ENCODE data around the gene HRH2.

HRH2 gene

DNA sequence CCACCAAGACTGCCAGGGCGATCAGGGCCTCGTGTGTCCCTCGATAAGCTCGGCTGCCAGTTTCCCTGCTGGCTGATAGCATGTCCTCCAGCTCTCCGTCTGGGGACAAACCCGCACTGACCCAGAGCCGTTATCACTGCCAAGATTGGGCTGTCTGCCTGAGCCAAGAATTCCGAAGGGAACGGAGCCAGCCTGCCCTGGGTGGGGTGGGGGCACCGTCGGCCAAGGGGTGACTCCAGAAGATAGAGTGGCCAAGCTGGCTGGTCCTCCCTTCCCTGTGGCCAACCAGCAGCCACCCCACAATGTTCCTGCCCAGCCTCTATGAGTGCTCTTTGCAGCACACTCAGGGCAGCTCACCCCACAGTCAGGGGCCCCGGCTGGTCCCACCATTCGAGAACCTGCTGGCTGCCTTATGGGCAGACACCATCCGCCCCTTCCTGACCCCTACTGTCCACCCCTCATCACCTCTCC lies 29.4 kb downstream of the HRH2 start:
- H3K27ac ChIP-seq: peak overlapping the region; percentile 1 to 81
- DNase-seq (ENCODE audit: low spot score): peak; percentile 88

DNA sequence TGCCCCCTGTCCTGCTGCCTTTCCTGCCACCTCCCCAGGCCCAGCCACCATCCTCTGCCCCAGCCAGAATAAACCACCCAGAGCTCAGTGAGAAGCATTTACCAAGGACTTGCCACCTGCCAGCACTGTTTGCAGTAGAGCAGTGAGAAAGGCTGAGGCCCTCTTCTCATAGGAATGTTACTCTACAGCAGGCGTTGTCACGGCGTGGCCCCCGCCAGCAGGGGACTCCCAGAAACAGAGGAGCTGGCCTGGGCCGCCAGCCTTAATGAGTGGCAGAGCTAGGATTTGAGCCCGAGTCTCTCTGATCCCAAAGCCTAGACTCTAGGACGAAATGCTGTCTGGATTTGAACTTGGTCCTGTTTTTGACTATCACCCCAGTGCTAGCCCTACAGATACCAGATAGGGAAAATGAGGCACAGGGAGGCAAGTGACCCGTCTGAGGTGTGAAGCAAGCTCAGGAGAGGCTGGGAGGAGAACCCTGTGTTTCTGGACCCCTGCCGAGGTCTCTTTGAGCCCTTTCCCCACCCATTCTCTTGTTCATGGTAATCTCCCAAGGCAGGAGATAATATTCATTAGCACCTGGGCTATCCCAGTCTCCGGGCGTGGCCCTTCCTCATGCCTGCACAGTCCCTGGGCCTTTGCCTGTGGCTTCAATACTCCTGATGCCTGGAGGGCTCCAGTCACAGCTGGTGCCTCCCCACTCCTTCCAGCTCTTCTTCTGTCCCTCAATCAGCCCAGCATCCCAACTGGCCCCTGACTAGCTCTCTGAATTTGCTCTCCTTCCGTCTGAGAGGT lies 30.7 kb downstream of the HRH2 start:
- Histone ChIP-seq H3K4me3 (no peak overlapping the region), H3K27ac (peak overlapping the region; percentile 76 to 80)
- no peak for DNase-seq (ENCODE audit: low spot score)
- TF ChIP-seq, protein P1, sequence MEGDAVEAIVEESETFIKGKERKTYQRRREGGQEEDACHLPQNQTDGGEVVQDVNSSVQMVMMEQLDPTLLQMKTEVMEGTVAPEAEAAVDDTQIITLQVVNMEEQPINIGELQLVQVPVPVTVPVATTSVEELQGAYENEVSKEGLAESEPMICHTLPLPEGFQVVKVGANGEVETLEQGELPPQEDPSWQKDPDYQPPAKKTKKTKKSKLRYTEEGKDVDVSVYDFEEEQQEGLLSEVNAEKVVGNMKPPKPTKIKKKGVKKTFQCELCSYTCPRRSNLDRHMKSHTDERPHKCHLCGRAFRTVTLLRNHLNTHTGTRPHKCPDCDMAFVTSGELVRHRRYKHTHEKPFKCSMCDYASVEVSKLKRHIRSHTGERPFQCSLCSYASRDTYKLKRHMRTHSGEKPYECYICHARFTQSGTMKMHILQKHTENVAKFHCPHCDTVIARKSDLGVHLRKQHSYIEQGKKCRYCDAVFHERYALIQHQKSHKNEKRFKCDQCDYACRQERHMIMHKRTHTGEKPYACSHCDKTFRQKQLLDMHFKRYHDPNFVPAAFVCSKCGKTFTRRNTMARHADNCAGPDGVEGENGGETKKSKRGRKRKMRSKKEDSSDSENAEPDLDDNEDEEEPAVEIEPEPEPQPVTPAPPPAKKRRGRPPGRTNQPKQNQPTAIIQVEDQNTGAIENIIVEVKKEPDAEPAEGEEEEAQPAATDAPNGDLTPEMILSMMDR (IDR thresholded peaks at IDR 0.05): no peak

More for the DNA sequence above, 29.4 kb downstream of the HRH2 start:
- TF ChIP-seq, protein P1 (IDR thresholded peaks at IDR 0.05): no peak
- H3K4me3 ChIP-seq: no peak overlapping the region

DNA sequence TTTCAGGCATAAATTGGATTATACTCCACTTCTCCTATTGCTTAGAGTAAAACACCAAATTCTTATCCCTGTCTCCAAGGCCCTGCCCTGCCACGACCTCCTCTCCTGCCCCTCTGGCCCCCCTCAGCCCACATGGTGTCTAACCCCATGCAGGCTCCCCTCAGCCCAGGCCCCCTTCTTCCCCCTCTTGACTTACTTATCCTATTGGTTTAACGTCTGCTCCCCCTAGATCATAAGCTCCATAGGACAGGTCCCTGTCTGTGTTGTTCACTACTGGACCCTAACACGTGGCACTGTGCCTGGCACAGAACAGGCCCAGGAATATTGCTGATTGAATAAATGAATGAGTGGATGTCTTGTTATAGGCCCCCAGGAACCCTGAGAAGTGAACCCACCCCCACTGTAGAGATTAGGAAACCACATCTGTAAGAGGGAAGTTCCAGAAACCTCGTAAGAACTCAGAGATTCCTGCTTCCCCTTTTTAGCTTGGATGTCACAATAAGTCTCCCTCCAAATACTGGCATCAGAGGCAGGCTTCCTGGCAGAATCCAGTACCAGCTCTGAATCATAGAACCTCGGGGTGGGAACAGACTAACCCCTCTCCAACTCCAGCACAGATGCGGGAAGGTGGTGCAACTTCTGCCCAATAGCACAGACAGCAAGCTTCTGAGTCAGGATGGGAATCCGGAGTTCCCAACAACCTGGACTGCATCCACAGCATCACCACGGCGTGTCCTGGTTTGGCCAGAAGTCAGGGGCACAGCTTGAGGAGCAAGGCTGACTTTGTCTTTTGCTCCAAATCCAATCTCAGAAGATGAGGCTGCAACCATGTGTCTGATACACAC lies 31.5 kb downstream of the HRH2 start:
- Histone ChIP-seq H3K27ac (peak overlapping the region; percentile 78 to 80), H3K4me3 (no peak overlapping the region)
- TF ChIP-seq, protein P1 (IDR thresholded peaks at IDR 0.05): no peak
- DNase-seq (ENCODE audit: low spot score): peak; percentile 90

DNA sequence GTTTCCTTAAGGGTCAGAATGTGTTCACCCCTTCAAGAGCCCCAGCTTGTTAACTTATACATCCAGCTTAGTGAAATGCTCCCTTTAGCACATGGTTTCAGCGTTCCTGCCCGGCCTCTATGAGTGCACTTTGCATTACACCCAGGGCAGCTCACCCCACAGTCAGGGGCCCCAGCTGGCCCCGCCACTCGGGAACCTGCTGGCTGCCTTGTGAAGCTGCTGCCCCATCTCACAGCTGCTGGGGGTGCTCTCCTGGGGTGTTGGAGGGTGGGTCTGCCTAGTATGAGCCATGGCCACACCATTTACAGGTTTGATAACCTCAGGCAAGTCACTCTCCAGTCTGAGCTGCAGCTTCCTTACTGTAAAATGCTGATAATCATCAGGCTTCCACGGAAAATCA lies 32.2 kb downstream of the HRH2 start:
- TF ChIP-seq, protein P1 (IDR thresholded peaks at IDR 0.05): no peak
- no peak overlapping the region for H3K4me3 ChIP-seq
- no peak for DNase-seq (ENCODE audit: low spot score)
- peak overlapping the region; percentile 56 to 78 for H3K27ac ChIP-seq

DNA sequence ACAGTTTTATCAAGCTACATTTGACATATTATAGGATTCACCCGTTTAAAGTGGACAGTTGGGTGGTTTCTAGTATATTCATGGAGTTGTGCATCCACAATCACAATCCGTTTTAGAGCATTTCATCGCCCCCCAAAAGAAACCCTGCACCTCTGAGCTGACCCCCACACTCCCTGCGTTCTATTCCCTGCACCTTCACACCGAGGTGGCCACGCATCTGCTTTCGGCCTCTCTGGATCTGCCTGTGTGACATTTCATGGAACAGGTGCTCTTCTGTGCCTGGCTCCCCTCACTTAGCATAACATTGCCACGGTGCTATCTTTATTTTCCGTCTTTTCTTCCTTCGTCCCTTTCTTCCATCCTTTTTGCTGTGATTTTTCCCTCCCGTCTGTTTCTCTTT lies 32.7 kb downstream of the HRH2 start:
- peak overlapping the region in 1 of 2 donors; percentile 15 for H3K27ac ChIP-seq
- DNase-seq (ENCODE audit: low spot score): no peak
- TF ChIP-seq, protein P1 (IDR thresholded peaks at IDR 0.05): no peak
- H3K4me3 ChIP-seq: no peak overlapping the region

DNA sequence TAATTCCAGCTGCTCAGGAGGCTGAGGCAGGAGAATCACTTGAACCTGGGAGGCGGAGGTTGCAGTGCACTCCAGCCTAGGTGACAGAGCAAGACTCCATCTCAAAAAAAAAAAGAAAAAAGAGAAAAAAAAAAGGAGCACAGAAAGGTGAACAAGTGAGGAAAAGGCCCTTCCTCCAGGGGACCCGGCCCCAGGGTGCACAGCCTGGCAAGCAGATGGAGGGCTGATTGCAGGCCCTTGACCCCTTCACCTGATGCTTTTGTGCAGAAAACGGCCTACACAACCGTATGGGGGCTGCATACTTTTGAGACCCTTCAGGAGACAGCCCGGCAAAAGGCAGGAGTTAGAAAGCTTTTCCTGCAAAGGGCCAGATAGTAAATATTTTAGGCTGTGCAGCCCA lies 33.9 kb downstream of the HRH2 start:
- Histone ChIP-seq H3K27ac (peak overlapping the region in 1 of 2 donors; percentile 60), H3K4me3 (no peak overlapping the region)
- TF ChIP-seq, protein P1 (IDR thresholded peaks at IDR 0.05): no peak
- DNase-seq (ENCODE audit: low spot score): no peak
